GM18511 (cell line): ENCODE results near the gene LRRK2.

Experiments used
- ATAC-seq: cut with Tn5 transposase; IDR thresholded peaks from one replicate; pipeline ENCODE4 v1.9.1; 2021; ENCODE audit warnings: mild to moderate bottlenecking, moderate library complexity; ENCODE audit not compliant: unreplicated experiment

LRRK2 gene

GRCh38 chr12:40224439-40225291 lies at the start of gene LRRK2:
Gene LRRK2 (plus strand): TSS chr12:40224997. CDS start chr12:40225132, 135 bp downstream.
- ATAC-seq = peak; percentile 49

DNA sequence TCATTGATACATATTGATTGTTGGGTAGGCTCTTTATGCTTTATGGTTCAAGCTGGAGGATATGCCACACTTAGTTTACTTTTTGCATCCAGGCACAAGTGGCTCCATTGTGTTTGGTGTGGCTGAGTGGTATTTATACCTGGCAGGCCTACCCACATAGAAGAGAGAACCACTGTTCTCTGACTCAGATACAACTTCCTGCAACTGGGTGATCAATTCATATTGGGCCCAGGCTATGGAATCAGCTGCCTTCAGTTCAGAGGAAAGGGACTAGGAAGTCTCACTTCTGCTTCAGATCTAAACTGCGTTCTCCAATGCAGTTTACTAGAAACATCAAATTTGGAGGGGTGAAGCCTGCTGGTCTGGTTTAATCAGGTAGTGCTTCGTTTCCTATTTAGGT lies 49.8 kb upstream of the LRRK2 start:
- ATAC-seq = peak; percentile 61

GRCh38 chr12:40175489-40175888 lies 49.3 kb upstream of the LRRK2 start:
- ATAC-seq = peak; percentile 25

DNA sequence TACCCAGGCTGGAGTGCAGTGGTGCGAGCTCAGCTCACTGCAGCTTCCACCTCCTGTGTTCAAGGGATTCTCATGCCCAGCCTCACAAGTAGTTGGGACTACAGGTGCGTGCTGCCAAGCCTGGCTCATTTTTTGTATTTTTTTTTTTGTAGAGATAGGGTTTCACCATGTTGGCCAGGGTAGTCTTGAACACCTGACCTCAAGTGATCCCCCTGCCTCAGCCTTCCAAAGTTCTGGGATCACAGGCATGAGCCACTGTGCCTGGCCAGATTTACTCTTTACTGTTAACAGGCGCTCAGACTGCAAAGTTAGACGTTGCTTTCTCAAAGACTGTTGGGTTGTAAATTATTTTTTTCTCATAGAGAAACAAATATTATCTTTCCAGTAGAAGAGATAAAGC lies 46.1 kb upstream of the LRRK2 start:
- ATAC-seq = no peak

- ATAC-seq = no peak
Observed at GRCh38 chr12:40181490-40181889, 43.3 kb upstream of the LRRK2 start.

DNA sequence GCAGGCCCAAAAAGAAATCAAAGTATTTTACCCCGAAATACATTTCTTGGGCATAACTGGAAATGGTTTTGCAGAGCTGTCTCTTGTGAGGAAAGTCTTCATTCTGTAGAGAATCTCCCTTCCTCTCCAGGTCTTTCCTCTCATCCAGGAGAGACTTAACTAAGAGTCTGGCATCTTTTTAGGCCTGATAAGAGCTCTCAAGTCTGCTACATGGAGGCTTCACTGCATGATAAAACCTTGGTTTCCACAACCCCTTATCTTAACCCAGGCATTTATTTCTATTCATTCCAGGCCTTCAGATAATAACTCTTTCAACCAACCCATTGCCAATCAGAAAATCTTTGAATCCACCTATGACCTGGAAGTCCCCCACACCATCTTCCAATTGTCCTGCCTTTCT lies 41.1 kb upstream of the LRRK2 start:
- ATAC-seq = no peak

DNA sequence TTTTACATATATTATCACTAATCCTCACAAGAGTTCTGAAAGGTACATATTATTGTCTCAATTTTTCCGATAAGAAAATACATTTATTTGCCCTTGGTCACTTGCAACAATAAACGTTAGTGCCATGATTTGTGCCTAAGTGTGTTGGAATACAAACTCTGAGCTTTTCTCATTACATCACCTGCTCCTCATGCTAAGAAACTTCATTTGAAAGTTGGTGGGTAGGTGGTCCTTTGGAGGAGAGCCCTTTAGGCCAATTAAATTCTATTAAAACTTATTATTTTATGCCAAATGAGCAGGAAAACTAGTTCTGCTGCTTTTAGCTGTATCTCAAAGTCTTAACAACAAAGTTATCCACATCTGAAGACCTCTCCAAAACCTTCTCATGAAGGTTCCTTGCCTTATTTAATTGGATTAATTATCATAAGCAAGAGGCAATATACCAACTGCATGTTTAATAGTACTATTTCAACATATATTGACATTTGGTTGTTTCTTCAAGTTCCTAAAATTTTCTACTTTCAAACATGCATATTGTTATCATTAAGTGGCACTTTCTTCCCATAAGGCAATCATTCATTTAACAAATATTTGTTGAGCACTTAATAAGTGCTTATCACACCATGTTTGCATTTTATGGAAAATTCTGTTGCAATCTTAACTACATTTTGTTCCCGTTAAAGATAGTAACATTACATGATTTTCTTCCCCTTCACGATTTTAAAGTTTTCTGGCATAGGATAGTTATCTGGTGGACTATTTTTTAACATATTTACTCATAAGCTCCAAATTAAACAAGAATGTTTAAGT lies 40.1 kb upstream of the LRRK2 start:
- no peak for ATAC-seq

DNA sequence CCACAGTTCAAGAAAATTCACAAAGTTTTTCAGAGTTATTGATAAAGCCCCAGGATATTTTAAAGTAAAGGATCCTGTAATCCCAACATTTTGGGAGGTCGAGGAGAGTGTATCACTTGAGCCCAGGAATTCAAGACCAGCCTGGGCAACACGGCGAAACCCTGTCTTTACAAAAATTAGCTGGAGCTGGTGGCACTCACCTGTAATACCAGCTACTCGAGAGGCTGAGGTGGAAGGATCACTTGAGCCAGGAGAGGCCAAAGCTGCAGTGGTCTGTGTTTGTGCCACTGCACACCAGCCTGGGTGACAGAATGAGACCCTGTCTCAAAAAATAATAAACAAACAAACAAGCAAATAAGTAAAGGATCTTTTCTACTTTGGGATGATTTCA lies 39.5 kb upstream of the LRRK2 start:
- ATAC-seq = no peak

GRCh38 chr12:40188558-40189320 lies 36.1 kb upstream of the LRRK2 start:
- no peak for ATAC-seq

DNA sequence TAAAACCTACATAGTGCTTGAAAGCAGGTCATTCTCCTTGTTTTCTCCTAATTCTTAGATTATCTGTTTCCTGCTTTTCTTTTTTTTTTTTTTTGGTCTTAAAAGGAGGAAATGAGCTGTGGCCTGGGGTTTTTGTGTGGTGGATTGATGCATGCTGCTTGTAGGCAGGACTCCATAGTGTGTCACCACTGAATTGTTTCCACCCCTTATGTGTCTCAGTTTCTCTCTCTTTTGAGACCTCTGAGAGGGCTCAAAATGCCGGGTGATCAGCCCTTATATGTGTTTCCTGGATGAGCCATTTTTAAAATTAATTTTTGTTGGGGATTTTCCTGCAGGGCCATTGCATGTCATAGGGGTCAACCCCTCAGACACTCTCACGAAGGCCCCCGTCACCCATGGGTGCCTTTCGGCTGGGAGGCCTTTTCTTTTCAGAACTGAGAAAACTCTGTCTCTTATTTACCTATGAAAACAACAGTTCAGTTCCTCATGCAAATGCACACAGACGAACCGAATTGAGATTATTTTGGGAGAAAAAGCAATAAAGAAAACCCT lies 32.0 kb upstream of the LRRK2 start:
- ATAC-seq = peak; percentile 99

DNA sequence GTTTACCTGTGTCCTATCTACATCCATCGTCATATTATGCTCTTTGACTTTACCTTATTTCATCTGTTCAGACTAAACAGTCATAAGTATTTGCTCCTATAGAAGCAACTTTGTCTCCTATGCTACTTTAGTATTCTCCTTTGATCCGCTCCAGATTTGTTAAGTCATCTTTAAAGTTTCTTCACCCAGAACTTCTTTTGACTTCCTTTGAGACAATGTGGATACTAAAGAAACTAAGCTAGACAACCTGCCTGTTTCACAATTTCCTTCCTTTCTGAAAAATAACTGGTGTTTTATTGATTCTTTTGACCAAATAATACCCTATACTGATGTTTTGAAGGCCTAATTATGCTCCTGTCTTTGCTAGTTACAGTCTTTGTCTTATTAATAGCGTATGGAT lies 30.0 kb upstream of the LRRK2 start:
- ATAC-seq = no peak

DNA sequence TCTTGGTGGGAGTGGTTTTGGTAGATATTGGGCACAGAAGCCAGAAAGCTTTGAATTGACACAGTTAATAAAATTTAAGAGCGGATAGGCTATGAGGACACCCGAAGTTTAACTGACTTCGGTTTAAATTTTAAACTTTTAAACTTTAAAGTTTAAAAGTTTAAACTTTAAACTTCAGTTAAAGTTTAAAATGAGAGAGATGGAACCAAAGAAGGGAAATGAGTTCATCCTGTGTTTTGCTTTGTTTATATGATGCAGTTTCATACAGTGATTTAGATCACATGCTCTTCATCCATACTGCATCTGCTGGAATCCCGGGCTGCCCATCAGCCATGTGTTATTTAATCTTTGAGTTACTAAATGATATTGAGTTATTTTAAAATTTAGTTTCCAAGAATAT lies 27.2 kb upstream of the LRRK2 start:
- no peak for ATAC-seq

- ATAC-seq = no peak
Observed at GRCh38 chr12:40198601-40199000, 26.2 kb upstream of the LRRK2 start.

DNA sequence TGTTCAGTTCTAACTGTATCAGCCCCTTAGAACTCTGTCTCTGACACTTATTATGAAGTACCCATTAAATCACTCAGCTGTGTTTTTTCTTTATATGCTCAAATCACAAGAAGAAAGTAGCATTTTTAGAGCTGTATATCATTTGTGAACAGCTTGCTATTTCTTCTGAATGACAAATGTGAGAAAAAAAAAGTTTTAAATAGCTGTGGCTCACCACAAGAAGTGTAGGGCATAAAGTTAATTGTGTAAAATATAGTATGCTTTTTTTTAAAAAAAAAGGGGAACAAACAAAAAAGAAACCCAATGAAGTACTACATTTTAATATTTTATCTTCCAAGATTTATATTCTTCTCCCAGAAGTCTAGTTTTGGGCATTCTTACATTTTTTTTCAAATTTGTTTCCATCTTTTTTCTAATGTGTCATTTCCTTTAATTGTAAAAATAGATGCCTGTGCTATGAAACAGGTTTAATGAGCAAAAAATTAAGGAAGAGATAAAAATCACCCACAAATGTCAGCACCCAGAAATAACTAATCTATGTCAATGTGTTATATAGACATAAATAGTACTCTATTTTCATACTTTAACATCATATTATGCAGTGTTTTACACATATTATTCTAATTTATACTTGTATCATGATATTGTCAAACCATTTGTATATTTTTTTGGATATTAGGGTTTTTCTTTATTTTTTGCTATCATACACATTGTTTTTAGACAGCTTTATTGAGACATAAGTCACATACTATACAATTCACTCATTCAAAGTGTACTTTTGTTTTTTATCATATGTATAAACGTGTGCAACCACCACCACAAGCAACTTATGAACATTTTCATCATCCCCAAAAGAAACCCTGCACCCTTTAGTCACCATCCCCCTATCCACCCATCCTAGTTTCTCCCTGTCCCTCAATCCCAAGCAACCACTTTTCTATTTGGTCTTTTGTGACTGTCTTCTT lies 22.4 kb upstream of the LRRK2 start:
- peak; percentile 87 for ATAC-seq

DNA sequence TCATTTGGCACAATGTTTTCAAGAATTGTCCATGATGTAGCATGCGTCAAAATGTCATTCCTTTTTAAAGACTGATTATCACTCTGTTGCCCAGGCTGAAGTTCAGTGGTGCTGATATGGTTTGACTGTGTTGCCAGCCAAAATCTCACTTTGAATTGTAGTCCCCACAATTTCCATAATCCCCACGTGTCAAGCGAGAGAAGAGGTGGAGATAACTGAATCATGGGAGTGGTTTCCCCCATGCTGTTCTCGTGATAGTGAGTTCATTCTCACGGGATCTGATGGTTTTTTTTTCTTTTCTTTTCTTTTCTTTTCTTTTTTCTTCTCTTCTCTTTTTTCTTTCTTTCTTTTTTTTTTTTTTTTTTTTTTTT lies 21.8 kb upstream of the LRRK2 start:
- ATAC-seq = peak; percentile 44

DNA sequence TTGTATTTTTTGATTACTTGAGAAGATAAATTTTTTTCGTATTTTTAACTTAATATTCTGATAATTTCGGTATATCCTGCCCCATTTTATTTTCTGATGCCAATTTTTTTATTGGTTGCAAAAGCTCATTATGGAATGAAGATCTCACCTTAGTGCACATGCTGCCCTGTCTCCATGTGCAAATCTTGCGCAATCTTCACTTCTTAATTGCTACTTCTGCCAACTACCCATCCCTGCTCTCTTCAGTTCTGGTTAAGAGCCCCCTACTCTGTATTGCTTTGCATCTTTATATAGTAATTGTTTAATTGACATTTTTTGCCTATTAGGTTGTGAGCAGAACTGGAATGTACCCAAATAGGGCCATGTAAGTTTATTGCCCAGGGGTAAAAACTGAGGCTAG lies 20.5 kb upstream of the LRRK2 start:
- ATAC-seq = no peak

GRCh38 chr12:40207551-40207950 lies 17.2 kb upstream of the LRRK2 start:
- ATAC-seq = no peak

DNA sequence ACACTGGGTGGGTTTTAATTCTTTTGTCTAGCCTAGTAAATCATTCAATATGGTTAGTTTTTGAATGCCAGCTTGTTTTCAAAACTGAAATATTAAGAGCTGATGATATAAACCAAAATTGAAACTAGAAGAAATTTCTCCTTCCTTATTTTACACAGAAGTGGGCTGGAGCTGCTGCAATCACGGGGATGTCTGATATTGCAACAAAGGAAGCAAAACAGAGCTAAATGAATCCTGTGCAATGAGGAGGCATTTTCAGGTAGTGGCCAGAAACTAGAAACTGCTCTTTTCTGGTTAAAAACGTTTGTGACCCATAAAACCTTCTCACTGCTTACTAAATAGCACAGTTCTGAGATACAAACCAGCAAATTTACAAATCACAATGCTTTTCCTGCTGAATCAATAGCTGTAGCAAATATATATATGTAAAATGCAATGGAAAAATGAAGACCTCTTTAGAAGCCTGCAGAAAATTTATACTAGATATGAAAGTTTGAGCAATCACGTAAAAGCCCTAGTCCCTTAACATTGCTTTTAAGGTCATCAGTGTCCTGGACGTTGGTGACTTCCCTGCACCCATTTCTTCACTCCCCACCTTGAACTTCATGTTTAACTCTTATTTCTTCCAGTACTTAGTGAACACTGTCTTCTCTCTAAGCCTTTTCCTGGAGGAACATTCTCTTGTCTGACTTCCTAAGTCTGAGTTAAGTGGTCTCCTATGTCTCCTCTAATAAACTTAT lies 15.9 kb upstream of the LRRK2 start:
- ATAC-seq = peak; percentile 96

DNA sequence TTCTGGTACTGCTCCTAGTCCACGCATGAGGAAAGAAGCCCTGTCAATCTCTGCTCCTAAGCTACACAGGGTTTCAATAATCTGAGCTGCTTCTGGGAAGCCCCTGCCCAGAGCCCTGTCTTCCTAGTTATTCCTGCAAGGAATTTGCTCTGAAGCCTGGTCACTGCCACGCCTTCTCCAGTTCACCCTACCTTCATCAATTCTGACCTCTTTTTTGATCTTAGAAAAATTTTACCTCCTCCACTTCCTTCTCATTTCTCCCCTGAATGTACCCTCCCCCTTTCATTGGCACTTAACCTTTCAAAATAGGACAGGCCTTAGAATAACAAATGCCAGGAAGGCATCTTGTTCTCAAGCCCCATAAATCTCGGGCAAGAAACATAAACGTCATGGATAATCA lies 14.9 kb upstream of the LRRK2 start:
- no peak for ATAC-seq
